Fibroblast of skin of scalp (primary cell): Measurements from ENCODE around the gene SALL2. TPM values are rescaled to one million over a fixed set of nuclear protein-coding genes. Genes with fewer than 3 reads are reported as not detected.
"Not testable (repeated sequence)": the region's sequence is repeated elsewhere in the genome, so short reads cannot be mapped to it uniquely, and the experiment has no call there.

Experiments used
- DNase-seq: peaks from one replicate; pipeline ENCODE4 v3.0.0-alpha.2; 2013
- polyA plus RNA-seq, 2 experiments: library from polyadenylated mRNA; unstranded; fragments of 120-200 nt; gene quantifications; one replicate each; pipeline ENCODE4 v1.2.1, GENCODE V29; 2013; ENCODE audit not compliant: insufficient read length in 2 of 2

The SALL2 gene
- polyA plus RNA-seq (2013, experiment 1 of 2; ENCODE audit: insufficient read length), result 8.7 TPM
- 8.9 TPM for polyA plus RNA-seq (2013, experiment 2 of 2; ENCODE audit: insufficient read length)

GRCh38 chr14:21525962-21526671 is at the start of gene SALL2:
Gene SALL2 (minus strand): TSS chr14:21526346. CDS start chr14:21526127, 219 bp downstream.
- peak; percentile 71 for DNase-seq

GRCh38 chr14:21575661-21576060 is 49.5 kb upstream of the SALL2 start:
- DNase-seq, result no peak

GRCh38 chr14:21572604-21573003 is 46.5 kb upstream of the SALL2 start:
- no peak for DNase-seq

GRCh38 chr14:21558703-21559170 is 32.6 kb upstream of the SALL2 start:
- no peak for DNase-seq

- peak; percentile 88 for DNase-seq
Observed at GRCh38 chr14:21557084-21557901, 31.1 kb upstream of the SALL2 start.

- DNase-seq, result no peak
Observed at GRCh38 chr14:21556378-21557083, 30.4 kb upstream of the SALL2 start.

GRCh38 chr14:21553266-21553665 is 27.1 kb upstream of the SALL2 start:
- no peak for DNase-seq

- not testable (repeated sequence) for DNase-seq
Observed at GRCh38 chr14:21544588-21544987, 18.4 kb upstream of the SALL2 start.

- DNase-seq, result no peak
Observed at GRCh38 chr14:21543963-21544362, 17.8 kb upstream of the SALL2 start.

- no peak for DNase-seq
Observed at GRCh38 chr14:21543521-21543960, 17.4 kb upstream of the SALL2 start.

GRCh38 chr14:21541413-21542074 is 15.4 kb upstream of the SALL2 start:
- no peak for DNase-seq

- no peak for DNase-seq
Observed at GRCh38 chr14:21539189-21539940, 13.2 kb upstream of the SALL2 start.

GRCh38 chr14:21537090-21537424 is 10.9 kb upstream of the SALL2 start:
- no peak for DNase-seq

- no peak for DNase-seq
Observed at GRCh38 chr14:21536418-21537089, 10.4 kb upstream of the SALL2 start.

- no peak for DNase-seq
Observed at GRCh38 chr14:21535545-21536417, 9.6 kb upstream of the SALL2 start.

- no peak for DNase-seq
Observed at GRCh38 chr14:21534576-21534975, 8.4 kb upstream of the SALL2 start.

- DNase-seq, result no peak
Observed at GRCh38 chr14:21533294-21533693, 7.1 kb upstream of the SALL2 start.

- no peak for DNase-seq
Observed at GRCh38 chr14:21529515-21529914, 3.4 kb upstream of the SALL2 start.

- DNase-seq, result no peak
Observed at GRCh38 chr14:21528381-21529348, 2.5 kb upstream of the SALL2 start.
